Peyer's patch (tissue), 4 donors: ENCODE measurements around the gene BRD8.

Experiments
- POLR2A ChIP-seq, 2 donors: fragments of 450-650 bp; IDR thresholded peaks; one replicate each; pipeline ENCODE4 v1.5.1; 2017; ENCODE audit warnings: antibody characterized with exemption in 2 of 2, mild to moderate bottlenecking in 2 of 2, moderate library complexity in 2 of 2
- TF ChIP-seq, protein P1 (sequence below), 6 experiments: fragments of 450-650 bp in 4 of 6; fragments of 200-600 bp in 2 of 6; sonication (generic) in 1 of 6; IDR thresholded peaks; one replicate each; pipeline ENCODE4 v1.5.1; 2017 to 2019; ENCODE audit warnings: antibody characterized with exemption in 6 of 6, mild to moderate bottlenecking in 3 of 6, moderate library complexity in 1 of 6

DNA sequence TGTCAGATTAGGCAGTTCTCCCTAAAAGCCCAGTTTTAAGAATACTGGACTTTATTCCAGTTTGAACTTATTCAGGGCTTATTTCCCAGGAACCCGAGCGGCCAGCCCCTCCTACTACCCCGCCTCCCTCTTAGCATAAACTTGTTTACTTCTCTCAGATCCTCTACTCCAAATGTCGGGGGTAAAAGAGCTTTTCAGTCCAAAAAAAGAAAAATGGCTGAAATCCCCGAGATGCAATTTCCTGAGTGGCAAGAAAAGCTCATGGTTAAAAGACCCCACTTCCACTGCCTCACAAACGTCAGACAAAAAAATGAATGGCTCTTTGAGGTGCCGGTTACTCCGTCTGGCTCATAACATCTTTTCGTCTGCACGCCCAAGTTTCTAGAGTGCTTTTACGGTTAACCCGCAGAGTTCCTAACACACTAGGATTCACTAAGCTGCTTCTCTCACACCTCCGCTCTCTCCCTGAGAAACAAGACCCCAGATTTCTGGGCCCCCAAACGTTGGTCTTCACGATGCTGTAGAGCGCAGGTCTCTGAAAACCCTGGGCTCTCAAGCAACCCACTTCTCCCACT lies 402 bp downstream of the BRD8 start:
- TF ChIP-seq POLR2A (IDR thresholded peaks at IDR 0.05) = no peak
- TF ChIP-seq, protein P1, sequence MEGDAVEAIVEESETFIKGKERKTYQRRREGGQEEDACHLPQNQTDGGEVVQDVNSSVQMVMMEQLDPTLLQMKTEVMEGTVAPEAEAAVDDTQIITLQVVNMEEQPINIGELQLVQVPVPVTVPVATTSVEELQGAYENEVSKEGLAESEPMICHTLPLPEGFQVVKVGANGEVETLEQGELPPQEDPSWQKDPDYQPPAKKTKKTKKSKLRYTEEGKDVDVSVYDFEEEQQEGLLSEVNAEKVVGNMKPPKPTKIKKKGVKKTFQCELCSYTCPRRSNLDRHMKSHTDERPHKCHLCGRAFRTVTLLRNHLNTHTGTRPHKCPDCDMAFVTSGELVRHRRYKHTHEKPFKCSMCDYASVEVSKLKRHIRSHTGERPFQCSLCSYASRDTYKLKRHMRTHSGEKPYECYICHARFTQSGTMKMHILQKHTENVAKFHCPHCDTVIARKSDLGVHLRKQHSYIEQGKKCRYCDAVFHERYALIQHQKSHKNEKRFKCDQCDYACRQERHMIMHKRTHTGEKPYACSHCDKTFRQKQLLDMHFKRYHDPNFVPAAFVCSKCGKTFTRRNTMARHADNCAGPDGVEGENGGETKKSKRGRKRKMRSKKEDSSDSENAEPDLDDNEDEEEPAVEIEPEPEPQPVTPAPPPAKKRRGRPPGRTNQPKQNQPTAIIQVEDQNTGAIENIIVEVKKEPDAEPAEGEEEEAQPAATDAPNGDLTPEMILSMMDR (IDR thresholded peaks at IDR 0.05) = no peak
